HCT116 (cell line): Measurements from ENCODE around the gene C10orf90. TPM values are rescaled to one million over a fixed set of nuclear protein-coding genes. Genes with fewer than 3 reads are reported as not detected.

Experiments
- ATAC-seq: fragments of 200-7000 bp; cut with Tn5 transposase; 2 replicates; pipeline ENCODE4 v1.9.1; 2020; ENCODE audit warnings: mild to moderate bottlenecking, moderate library complexity
- BruUV-seq: library from RNA; stranded (reverse); fragments of 400-500 nt; replicated peaks from 2 replicates; lab custom pipeline; 2021; lab: Mats Ljungman, UMichigan
- CTCF ChIA-PET: fragments of 300-600 bp; sonication (Branson Sonifier 250); formaldehyde crosslinking; loops from one replicate; lab custom pipeline; 2021; ENCODE audit warnings: antibody characterized with exemption; lab: Charles Lee
- POLR2A ChIA-PET: fragments of 300-600, 350-600 bp; sonication (Branson Sonifier 250); formaldehyde crosslinking; loops from one replicate; lab custom pipeline; 2021; ENCODE audit warnings: antibody characterized with exemption; lab: Charles Lee
- RAD21 ChIA-PET, 2 experiments: fragments of 300-600 bp; sonication (Branson Sonifier 250); formaldehyde crosslinking; loops; one replicate each; lab custom pipeline; 2023; ENCODE audit warnings: low total read pairs in 2 of 2; ENCODE audit not compliant: uncharacterized antibody in 2 of 2, unreplicated experiment in 2 of 2, low non-redundant PET in 1 of 2; lab: Charles Lee
- DNase-seq: peaks from one replicate; pipeline ENCODE4 v3.0.0-alpha.2; 2010; ENCODE audit warnings: low read depth, low spot score
- H2AFZ ChIP-seq: fragments of 200-600 bp; shearing (Covaris generic), sonication (generic); 2 replicates; pipeline ENCODE4 v1.6.1; 2017; ENCODE audit warnings: low read depth, mixed run types, mixed read lengths, antibody characterized with exemption, low read length; ENCODE audit not compliant: poor library complexity, severe bottlenecking
- H3K27ac ChIP-seq: 2 replicates; pipeline ENCODE4 v1.5.1; 2012; ENCODE audit warnings: low read depth, low read length
- H3K27me3 ChIP-seq: fragments of 200-600 bp; sonication (generic); 2 replicates; pipeline ENCODE4 v1.6.1; 2016; ENCODE audit warnings: mixed run types, low read length, mixed read lengths; ENCODE audit not compliant: insufficient read depth
- H3K36me3 ChIP-seq, 2 experiments: fragments of 200-500 bp in 1 of 2; fragments of 200-600 bp in 1 of 2; sonication (Bioruptor generic) in 1 of 2; sonication (generic) in 1 of 2; 2 replicates each; pipeline versions ENCODE4 v1.5.1 to v1.6.1; 2014 to 2016; ENCODE audit warnings: low read length in 2 of 2, inconsistent platforms in 1 of 2, mixed read lengths in 1 of 2, mixed run types in 1 of 2; ENCODE audit not compliant: insufficient read depth in 2 of 2, control insufficient read depth in 1 of 2
- H3K4me1 ChIP-seq, 2 experiments: fragments of 200-600 bp in 1 of 2; sonication (generic) in 1 of 2; 2 replicates each; pipeline versions ENCODE4 v1.5.1 to v1.6.1; 2012 to 2017; ENCODE audit warnings: low read length in 2 of 2, inconsistent platforms in 1 of 2, mild to moderate bottlenecking in 1 of 2, mixed read lengths in 1 of 2, mixed run types in 1 of 2, moderate library complexity in 1 of 2; ENCODE audit not compliant: insufficient read depth in 2 of 2, control insufficient read depth in 1 of 2
- H3K4me2 ChIP-seq: fragments of 200-600 bp; sonication (generic); 2 replicates; pipeline ENCODE4 v1.6.1; 2017; ENCODE audit warnings: mixed run types, low read length, mixed read lengths
- H3K4me3 ChIP-seq, 2 experiments: fragments of 200-600 bp in 1 of 2; sonication (generic) in 1 of 2; replicated peaks in 1 of 2; 2 replicates each; pipeline ENCODE4 v1.5.1; 2011 to 2016; ENCODE audit warnings: low read length in 2 of 2, control low read depth in 1 of 2, low read depth in 1 of 2, mild to moderate bottlenecking in 1 of 2, mixed read lengths in 1 of 2, mixed run types in 1 of 2
- H3K79me2 ChIP-seq: fragments of 200-600 bp; sonication (generic); 2 replicates; pipeline ENCODE4 v1.6.1; 2017; ENCODE audit warnings: mild to moderate bottlenecking, mixed run types, low read length, moderate library complexity, mixed read lengths; ENCODE audit not compliant: insufficient read depth
- H3K9ac ChIP-seq: fragments of 200-600 bp; sonication (generic); 2 replicates; pipeline ENCODE4 v1.6.1; 2016; ENCODE audit warnings: low read length, mixed read lengths
- H3K9me2 ChIP-seq: fragments of 200-600 bp; sonication (generic), shearing (Covaris generic); 2 replicates; pipeline ENCODE4 v1.6.1; 2017; ENCODE audit warnings: mixed run types, mild to moderate bottlenecking, moderate library complexity; ENCODE audit not compliant: insufficient read depth
- H3K9me3 ChIP-seq, 2 experiments: fragments of 200-500 bp in 1 of 2; fragments of 200-600 bp in 1 of 2; sonication (Bioruptor generic) in 1 of 2; sonication (generic) in 1 of 2; 2 replicates each; pipeline ENCODE4 v1.6.1; 2014 to 2017; ENCODE audit warnings: low read length in 2 of 2, mixed read lengths in 2 of 2, inconsistent platforms in 1 of 2, low read depth in 1 of 2, mild to moderate bottlenecking in 1 of 2, mixed run types in 1 of 2, moderate library complexity in 1 of 2; ENCODE audit not compliant: control insufficient read depth in 1 of 2, insufficient read depth in 1 of 2
- H4K20me1 ChIP-seq: fragments of 200-600 bp; sonication (generic), shearing (Covaris generic); 2 replicates; pipeline ENCODE4 v1.6.1; 2017; ENCODE audit warnings: mixed run types, mild to moderate bottlenecking, moderate library complexity; ENCODE audit not compliant: insufficient read depth
- CTCF ChIP-seq, 3 experiments: fragments of 200-600 bp in 1 of 3; sonication (generic) in 1 of 3; IDR thresholded peaks in 2 of 3; conservative IDR thresholded peaks in 1 of 3; 2 replicates each; pipeline ENCODE4 v1.5.1; 2012 to 2017; ENCODE audit warnings: low read depth in 2 of 3, low read length in 2 of 3, antibody characterized with exemption in 1 of 3, borderline replicate concordance in 1 of 3, control low read depth in 1 of 3, mild to moderate bottlenecking in 1 of 3, mixed read lengths in 1 of 3, mixed run types in 1 of 3, moderate library complexity in 1 of 3; ENCODE audit not compliant: insufficient read depth in 1 of 3
- EZH2 ChIP-seq: fragments of 200-600 bp; sonication (generic); IDR thresholded peaks from 2 replicates; pipeline ENCODE4 v1.6.1; 2017; ENCODE audit warnings: antibody characterized with exemption, mixed run types
- JUND ChIP-seq: IDR thresholded peaks from 2 replicates; pipeline ENCODE4 v1.6.1; 2012
- POLR2AphosphoS5 ChIP-seq: IDR thresholded peaks from 2 replicates; pipeline ENCODE4 v1.6.1; 2011; ENCODE audit warnings: mild to moderate bottlenecking, low read depth, low read length, moderate library complexity
- REST ChIP-seq: IDR thresholded peaks from 2 replicates; pipeline ENCODE4 v1.6.1; 2012; ENCODE audit warnings: low read depth
- YY1 ChIP-seq: IDR thresholded peaks from 2 replicates; pipeline ENCODE4 v1.6.1; 2011; ENCODE audit warnings: low read length, low read depth, moderate library complexity, mild to moderate bottlenecking; ENCODE audit not compliant: insufficient replicate concordance; ENCODE audit errors: extremely low read depth
- ZBTB33 ChIP-seq: IDR thresholded peaks from 2 replicates; pipeline ENCODE4 v1.6.1; 2011; ENCODE audit warnings: mild to moderate bottlenecking, low read length, moderate library complexity; ENCODE audit not compliant: insufficient replicate concordance; ENCODE audit errors: extremely low read depth
- intact Hi-C: fragments of 100-400 bp; cut with micrococcal nuclease; formaldehyde crosslinking; loops from 2 replicates; pipeline ENCODE4 v1.10.0; 2022
- total RNA-seq: library from RNA; stranded (reverse); gene quantifications from one replicate; pipeline ENCODE4 v1.2.1, GENCODE V29; 2021; ENCODE audit not compliant: unreplicated experiment

Gene C10orf90
- total RNA-seq, 1 experiment from 2014 or later: not detected

- Histone ChIP-seq H3K27ac (no peak overlapping the region), H3K9me3 (no peaks in the 10 kb centered on the region), H3K27me3 (peaks cover 52% of the 10 kb centered on the region), H3K79me2 (no peaks in the 10 kb centered on the region), H3K36me3 (no peaks in the 10 kb centered on the region), H3K9me2 (no peaks in the 10 kb centered on the region), H3K4me3 (no peak overlapping the region), H3K4me2 (peak overlapping the region; percentile 15; the same call in 1 of the 2 replicates), H2AFZ (no peak overlapping the region), H3K9ac (no peak overlapping the region), H3K4me1 (peaks cover 0 to 7% of the 10 kb centered on the region in 2 experiments; a peak in 2 of 4 replicates), H4K20me1 (no peaks in the 10 kb centered on the region)
- ATAC-seq (no peak), DNase-seq (no peak)
- CTCF ChIA-PET: interaction anchor here (1.3 kb wide), 1 partner anchor 27 kb away, joined by 3 read pairs; no protein-coding TSS in a partner anchor
- intact Hi-C loops: no loop called here
- no TSS peak for BruUV-seq
- RAD21 ChIA-PET: no interaction called here
- TF ChIP-seq YY1 (no peak), JUND (no peak), ZBTB33 (no peak), POLR2AphosphoS5 (no peak), REST (no peak), EZH2 (no peak), CTCF (IDR thresholded peaks at IDR 0.05 in 2 of 3, conservative IDR thresholded peaks at IDR 0.05 in 1 of 3; ENCODE audit: borderline replicate concordance in 1 of 3, insufficient read depth in 1 of 3, low read depth in 2 of 3, low read length in 2 of 3) (no peak)
- TF ChIP-seq, all 23 proteins: peak for 0
- POLR2A ChIA-PET: no interaction called here
Observed at GRCh38 chr10:126570245-126570570, 100.3 kb downstream of the C10orf90 start.
